ENCODE data around the gene SLC22A13. TPM values are rescaled to one million over a fixed set of nuclear protein-coding genes. Genes with fewer than 3 reads are reported as not detected.
"Not testable (repeated sequence)": the region's sequence is repeated elsewhere in the genome, so short reads cannot be mapped to it uniquely, and the experiment has no call there.

SLC22A13 gene
- total and polyA plus RNA-seq, 10 donors = 0.05 to 1.6 (median 0.51) TPM; not detected in 1

DNA sequence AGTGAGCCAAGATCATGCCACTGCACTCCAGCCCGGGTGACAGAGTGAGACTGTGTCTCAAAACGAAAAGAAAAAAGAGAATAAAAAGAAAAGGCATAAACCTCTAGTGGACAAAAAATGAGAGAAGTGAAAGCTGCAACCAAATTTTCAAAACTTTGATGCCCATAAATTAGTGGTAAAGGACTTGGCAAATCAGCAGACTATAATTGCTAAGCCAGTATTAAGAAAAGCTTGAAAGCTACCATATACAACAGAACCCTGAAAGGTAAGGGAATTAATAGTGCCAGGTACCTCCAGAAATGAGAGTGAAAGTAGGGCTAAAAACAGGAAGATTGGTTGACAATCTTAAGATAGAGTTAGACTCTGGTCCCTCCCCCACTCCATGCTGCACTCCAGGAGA is 32.9 kb upstream of the SLC22A13 start:
- 67 to 86% (median 81%) methylated on average over 2 of the region's 2 CpGs for WGBS, 5 donors
- intact Hi-C loops (cut with DNase I; ENCODE audit: low total_unique reads) = no loop called here
- TF ChIP-seq POLR2A (IDR thresholded peaks at IDR 0.05) (no peak), POLR2AphosphoS5 (IDR thresholded peaks at IDR 0.05) (no peak), CTCF (IDR thresholded peaks at IDR 0.05 in 8 of 11, conservative IDR thresholded peaks at IDR 0.05 in 3 of 11) (no peak)

GRCh38 chr3:38235466-38235865 is 30.1 kb upstream of the SLC22A13 start:
- H3K27ac ChIP-seq = no peak overlapping the region
- H3K36me3 ChIP-seq = peaks cover 3 to 100% (median 50%) of the 10 kb centered on the region in 6 donors
- H3K4me1 ChIP-seq = no peaks in the 10 kb centered on the region
- intact Hi-C loops (cut with DNase I; ENCODE audit: low total_unique reads) = no loop called here
- TF ChIP-seq POLR2AphosphoS5 (IDR thresholded peaks at IDR 0.05) (no peak), CTCF (IDR thresholded peaks at IDR 0.05 in 8 of 11, conservative IDR thresholded peaks at IDR 0.05 in 3 of 11) (no peak), POLR2A (IDR thresholded peaks at IDR 0.05) (no peak)
- H3K27me3 ChIP-seq (replicated peaks in 1 of 7) = no peaks in the 10 kb centered on the region
- H3K4me3 ChIP-seq = no peak overlapping the region
- no peak for DNase-seq
- peaks cover 7 to 34% (median 29%) of the 10 kb centered on the region in 8 donors for H3K9me3 ChIP-seq

More for the DNA sequence above, 32.9 kb upstream of the SLC22A13 start:
- H3K9me3 ChIP-seq = peaks cover 0 to 16% (median 12%) of the 10 kb centered on the region in 8 donors
- H3K36me3 ChIP-seq = peaks cover 3 to 92% (median 36%) of the 10 kb centered on the region in 6 donors
- no peak for DNase-seq
- H3K27ac ChIP-seq = no peak overlapping the region
- no peak overlapping the region for H3K4me3 ChIP-seq
- peaks cover 0 to 14% (median 0%) of the 10 kb centered on the region in 6 donors for H3K4me1 ChIP-seq
- H3K27me3 ChIP-seq (replicated peaks in 1 of 7) = no peaks in the 10 kb centered on the region

DNA sequence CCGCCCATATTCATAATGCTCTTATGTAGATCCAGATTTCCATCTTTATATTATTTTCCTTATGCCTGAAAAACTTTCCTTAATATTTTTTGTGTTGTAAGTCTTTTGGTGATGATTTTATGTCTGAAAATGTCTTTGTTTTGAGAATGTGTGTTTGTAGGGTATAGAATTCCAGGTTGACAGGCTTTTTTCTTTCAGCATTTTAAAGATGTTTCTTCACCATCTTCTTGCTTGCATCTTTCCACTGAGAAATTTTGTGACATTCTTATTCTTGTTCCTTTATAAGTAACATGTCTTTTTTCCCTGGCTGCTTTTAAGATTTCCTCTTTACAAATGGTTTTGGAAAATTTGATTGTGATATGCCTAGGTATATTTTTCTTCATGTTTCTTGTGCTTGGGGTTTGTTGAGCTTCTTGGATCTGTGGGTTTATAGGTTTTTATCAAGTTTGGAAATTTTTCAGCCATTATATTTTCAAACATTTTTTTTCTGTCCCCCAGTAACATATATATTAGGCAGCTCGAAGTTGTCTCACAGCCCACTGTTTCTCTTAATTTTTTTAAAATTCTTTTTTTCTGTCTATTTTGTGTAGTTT is 27.1 kb upstream of the SLC22A13 start:
- intact Hi-C loops (cut with DNase I; ENCODE audit: low total_unique reads) = no loop called here
- DNase-seq = no peak
- Histone ChIP-seq H3K4me3 (no peak overlapping the region), H3K27ac (no peak overlapping the region), H3K9me3 (peaks cover 7 to 34% (median 29%) of the 10 kb centered on the region in 8 donors), H3K36me3 (peaks cover 3 to 97% (median 50%) of the 10 kb centered on the region in 6 donors), H3K4me1 (no peaks in the 10 kb centered on the region), H3K27me3 (replicated peaks in 1 of 7) (no peaks in the 10 kb centered on the region)
- TF ChIP-seq POLR2A (IDR thresholded peaks at IDR 0.05) (no peak), CTCF (IDR thresholded peaks at IDR 0.05 in 8 of 11, conservative IDR thresholded peaks at IDR 0.05 in 3 of 11) (no peak), POLR2AphosphoS5 (IDR thresholded peaks at IDR 0.05) (no peak)
- 97 to 99% (median 97%) methylated on average over 2 of the region's 2 CpGs for WGBS, 5 donors

DNA sequence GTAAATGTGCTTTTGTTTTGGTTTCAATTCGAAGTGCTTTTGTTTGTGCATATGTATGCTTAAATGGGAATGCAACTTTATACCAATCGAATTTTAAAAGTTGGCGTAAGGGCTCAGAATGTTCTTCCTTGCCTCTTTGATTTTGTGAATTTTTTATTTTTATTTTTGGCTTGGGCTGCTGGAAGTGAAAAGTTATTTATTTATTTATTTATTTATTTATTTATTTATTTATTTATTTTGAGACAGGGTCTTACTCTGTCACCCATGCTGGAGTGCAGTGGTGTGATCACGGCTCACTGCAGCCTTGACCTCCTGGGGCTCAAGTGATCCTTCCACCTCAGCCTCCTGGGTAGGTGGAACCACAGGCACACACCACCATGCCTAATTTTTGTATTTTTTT is 22.8 kb upstream of the SLC22A13 start:
- H3K27ac ChIP-seq; H3K4me1 ChIP-seq; H3K4me3 ChIP-seq; DNase-seq; H3K27me3 ChIP-seq (replicated peaks in 1 of 7): not testable (repeated sequence)
- 95 to 100% (median 97%) methylated on average over 4 of the region's 4 CpGs for WGBS, 5 donors
- Histone ChIP-seq H3K9me3 (peaks cover 6 to 18% (median 16%) of the 10 kb centered on the region in 8 donors), H3K36me3 (peaks cover 5 to 92% (median 50%) of the 10 kb centered on the region in 6 donors)
- intact Hi-C loops (cut with DNase I; ENCODE audit: low total_unique reads) = loop anchor here (10.0 kb wide), 1 partner anchor 98 kb away; no protein-coding TSS in a partner anchor
